CD4-positive, alpha-beta T cell treated with Interleukin-17A for 4 hours (primary cell): Measurements from ENCODE around the gene MMP17.

Source experiments
- DNase-seq: peaks from one replicate; pipeline ENCODE4 v3.0.0-alpha.2; 2020; ENCODE audit warnings: mixed read lengths

Gene MMP17

DNA sequence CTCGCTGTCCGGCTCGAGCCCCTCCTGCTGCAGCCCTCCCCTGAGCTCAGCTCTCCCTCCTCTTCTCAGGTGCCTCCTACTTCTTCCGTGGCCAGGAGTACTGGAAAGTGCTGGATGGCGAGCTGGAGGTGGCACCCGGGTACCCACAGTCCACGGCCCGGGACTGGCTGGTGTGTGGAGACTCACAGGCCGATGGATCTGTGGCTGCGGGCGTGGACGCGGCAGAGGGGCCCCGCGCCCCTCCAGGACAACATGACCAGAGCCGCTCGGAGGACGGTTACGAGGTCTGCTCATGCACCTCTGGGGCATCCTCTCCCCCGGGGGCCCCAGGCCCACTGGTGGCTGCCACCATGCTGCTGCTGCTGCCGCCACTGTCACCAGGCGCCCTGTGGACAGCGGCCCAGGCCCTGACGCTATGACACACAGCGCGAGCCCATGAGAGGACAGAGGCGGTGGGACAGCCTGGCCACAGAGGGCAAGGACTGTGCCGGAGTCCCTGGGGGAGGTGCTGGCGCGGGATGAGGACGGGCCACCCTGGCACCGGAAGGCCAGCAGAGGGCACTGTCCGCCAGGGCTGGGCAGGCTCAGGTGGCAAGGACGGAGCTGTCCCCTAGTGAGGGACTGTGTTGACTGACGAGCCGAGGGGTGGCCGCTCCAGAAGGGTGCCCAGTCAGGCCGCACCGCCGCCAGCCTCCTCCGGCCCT, 22.8 kb downstream of the MMP17 start:
- DNase-seq, result no peak

DNA sequence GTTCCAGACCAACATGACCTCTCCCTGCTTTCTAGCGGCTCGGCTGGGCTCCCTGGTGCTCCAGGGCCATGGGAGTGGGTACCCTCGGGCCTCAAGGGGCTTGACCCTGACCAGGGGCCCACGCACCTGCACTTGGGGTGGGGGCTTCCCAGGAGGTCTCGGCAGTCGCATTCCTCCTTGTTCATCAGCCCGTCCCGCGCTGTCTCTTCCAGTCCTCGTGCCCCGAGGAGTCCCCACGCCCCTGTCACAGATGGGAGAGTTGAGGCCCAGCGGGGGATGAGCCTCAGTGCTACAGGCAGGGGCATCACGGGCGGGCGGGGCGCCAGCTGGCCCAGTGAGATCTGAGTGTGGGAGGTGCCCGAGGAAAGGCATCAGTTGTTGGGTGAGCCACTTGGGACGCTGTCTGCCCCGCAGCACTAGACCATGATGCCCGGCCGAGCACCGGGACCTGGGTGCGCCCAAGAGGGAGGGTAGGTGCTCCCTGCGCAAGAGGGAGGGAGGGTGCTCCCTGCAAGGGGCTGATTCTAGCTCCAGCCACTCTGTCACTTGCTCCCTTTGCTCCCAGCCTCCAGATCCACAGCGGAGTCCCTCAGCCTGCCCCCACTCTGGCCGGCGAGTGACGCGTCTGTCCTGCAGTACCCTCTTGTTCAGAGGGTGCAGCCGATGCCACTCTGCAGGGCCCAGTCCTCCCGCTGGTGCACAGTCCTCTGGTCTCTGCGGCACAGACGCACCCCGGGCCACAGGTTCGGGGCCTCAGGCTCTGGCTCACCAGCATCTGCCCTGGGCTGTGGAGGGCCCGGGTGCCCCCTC, 23.8 kb downstream of the MMP17 start:
- no peak for DNase-seq

DNA sequence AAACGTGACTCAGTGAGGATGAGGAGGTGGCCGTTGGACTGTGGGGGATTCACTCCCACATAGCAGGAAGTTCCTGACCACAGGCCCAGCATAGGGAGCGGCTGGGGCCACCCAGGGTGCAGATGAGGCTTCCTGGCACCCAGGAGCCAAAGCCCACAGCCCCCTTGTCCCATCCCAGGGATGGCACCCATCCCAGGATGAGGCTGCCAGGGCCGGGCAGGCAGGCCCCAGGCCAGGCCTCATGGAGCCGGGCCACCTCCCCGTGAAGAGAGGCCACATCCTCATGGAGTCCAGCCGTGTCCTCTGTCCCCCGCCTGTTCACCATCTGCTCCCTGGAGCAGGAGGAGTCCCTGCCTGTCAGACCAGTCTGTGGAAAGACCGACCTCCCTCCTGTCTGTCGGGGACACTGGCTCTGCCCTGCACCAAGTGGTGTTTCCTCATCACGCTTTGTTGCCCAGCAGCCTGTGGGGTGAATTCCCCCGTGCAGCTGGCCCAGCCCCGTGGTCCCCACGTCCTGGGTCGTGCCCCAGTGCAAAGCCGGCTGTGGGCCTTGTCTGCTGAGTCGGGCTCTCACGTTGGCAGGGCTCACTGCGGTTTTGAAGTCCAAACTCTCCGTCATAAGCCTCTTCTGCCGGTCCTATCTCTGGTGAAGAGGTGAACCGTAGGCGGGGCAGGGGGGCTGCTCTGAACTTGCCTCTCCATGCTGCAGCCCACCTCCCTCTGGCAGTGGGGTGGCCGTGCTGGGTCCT, 24.5 kb downstream of the MMP17 start:
- no peak for DNase-seq

DNA sequence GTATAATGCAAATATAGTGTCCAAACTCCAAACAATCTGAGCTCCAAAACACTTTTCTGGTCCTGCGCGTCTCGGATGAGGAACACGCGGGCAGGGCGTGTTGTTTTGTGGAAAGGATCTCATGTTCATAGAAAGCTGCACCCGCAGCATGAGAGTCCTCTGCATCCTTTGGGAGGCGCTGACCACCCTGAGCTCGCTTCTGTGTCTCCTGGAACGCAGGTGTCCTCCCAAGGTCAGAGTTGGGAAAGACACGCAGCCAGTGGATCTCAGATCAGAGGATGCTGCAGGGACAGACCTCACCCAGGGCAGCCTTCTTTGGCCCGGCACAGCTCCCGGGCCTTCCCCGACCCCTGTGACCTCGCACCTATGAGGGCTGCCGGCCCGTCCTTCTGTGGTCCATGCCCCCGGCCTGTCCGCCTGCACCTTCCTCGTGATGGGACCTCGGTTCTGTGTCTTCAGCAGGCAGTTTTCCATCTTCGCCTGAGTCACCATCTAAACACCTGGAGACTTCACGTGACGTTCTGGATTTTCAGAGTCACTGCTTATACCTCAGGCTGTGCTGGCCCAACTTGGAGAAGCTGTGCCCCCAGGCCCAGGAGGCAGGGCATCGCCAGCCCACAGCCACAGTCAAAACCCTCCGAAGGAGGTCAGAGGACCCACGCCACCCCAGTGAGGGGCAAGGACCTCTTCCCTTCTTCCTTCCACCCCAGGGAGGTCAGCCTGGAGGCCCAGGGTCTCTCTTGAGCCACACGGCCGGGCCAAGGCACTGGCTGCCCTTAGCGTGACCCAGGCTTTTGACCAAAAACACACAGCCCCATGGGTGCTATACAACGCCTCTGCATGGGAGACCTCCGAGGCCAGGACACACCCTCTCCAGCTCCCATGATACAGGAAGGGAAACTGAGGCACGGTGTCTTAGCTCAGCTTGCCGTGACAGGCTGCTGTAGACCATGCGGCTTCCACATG, 25.9 kb downstream of the MMP17 start:
- DNase-seq, result no peak

DNA sequence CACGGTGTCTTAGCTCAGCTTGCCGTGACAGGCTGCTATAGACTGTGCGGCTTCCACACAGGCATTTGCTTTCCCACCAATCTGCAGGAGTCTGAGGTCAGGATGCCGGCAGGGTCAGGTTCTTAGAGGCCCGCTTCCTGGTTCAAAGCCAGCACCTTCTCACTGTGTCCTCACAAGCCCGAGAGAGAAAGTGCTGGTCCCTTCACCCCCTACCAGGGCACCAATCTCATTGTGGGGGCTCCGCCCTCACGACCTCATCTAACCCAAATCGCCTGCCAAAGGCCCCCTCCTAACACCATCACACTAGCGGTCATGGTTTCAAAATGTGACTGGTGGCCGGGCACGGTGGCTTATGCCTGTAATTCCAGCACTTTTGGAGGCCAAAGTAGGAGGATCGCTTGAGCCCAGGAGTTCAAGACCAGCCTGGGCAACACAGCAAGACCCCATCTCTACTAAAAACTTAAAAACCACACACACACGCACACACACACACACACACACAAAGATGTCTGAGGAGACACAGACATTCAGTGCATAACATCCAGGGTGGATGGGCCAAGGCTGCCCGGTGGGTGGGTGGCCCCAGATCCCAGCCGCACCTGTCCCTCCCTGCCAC, 26.8 kb downstream of the MMP17 start:
- DNase-seq, result no peak

DNA sequence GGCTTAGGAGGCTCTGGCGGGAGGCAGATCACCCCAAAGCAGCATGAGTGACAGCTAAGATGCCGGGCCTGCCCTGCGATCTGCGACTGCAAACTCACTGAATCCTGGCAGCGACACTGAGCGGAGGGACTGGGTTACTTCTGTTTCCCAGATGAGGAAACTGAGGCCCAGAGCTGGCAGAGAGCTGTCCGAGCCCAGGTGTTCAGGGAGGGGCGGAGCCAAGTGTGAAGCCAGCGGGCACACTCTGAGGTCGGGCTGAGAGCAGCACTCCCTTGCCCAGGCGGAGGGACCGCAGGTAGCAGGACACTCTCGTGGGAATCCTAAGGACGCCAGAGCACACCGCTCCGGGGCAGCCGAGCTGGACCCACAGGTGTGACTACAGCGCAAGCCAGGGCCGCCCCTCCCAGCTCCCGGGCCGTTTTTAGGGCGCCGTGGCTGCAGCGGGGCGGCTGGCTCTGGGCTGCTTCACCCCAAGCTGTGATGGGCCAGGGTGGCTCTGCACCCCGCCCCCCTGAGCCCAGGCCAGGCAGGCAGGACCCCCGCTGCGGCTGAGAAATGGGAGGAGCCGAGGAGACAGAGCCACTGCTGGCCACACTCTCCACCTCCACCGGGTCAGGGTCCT, 27.4 kb downstream of the MMP17 start:
- no peak for DNase-seq

DNA sequence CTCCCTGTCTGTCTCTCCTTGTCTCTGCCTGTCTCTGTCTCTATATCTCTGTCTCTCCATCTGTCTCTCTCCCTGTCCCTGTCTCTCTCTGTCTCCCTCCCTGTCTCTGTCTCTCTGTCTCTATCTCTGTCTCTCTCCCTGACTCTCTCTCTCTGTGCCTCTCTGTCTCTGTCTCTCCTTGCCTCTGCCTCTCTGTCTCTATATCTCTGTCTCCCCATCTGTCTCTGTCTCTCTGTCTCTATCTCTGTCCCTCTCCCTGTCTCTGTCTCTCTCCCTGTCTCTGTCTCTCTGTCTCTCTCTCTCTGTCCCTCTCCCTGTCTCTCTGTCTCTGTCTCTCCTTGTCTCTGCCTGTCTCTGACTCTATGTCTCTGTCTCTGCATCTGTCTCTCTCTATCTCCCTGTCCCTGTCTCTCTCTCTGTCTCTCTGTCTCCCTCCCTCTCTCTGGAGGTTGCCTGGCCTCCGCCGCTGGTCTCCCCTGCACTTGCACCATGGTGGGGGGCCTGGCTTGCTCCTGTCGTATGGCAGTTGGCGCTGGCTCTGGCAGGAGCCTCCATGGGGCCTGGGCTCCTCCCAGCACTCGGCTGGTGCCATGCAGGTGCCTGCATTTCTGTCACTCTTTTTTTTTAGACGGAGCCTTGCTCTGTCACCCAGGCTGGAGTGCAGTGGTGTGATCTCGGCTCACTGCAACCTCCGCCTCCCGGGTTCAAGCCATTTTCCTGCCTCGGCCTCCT, 28.3 kb downstream of the MMP17 start:
- DNase-seq, result no peak

DNA sequence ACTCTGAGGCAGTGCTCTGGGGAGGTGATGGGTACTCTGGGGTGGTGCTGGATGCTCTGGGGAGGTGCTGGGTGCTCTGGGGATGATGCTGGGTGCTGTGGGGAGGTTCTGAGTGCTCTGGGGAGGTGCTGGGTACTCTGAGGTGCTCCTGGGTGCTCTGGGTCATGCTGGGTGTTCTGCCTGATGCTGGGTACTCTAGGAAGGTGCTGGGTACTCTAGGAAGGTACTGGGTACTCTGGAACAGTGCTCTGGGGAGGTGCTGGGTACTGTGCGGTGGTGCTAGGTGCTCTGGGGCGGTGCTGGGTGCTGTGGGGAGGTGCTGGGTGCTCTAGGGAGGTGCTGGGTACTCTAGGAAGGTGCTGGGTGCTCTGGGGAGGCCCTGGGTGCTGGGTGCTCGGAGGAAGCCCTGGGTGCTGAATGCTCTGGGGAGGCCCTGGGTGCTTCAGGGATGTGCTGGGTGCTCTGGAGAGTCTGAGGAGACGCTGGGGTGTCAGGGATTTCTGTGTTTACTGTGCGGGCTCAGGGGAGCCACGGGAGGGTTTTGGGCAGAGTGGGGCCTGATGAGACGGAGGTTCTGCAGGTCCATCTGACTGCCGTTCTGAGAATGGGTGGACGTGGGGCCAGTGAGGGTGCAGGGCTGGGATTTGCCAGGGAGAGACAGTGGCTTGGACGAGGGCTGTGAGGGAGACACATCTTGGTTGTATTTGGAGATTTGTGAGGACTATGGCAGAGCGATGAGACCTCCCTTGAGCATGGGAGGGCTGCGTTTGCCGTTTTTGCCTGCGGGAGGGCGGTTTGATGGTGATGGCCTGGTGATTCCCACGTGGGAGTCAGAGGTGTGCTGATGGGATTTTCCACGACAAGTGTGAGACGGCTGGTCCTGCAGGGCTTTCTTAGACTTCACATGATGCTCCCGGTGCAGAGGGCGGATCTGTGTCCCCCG, 30.0 kb downstream of the MMP17 start:
- no peak for DNase-seq

DNA sequence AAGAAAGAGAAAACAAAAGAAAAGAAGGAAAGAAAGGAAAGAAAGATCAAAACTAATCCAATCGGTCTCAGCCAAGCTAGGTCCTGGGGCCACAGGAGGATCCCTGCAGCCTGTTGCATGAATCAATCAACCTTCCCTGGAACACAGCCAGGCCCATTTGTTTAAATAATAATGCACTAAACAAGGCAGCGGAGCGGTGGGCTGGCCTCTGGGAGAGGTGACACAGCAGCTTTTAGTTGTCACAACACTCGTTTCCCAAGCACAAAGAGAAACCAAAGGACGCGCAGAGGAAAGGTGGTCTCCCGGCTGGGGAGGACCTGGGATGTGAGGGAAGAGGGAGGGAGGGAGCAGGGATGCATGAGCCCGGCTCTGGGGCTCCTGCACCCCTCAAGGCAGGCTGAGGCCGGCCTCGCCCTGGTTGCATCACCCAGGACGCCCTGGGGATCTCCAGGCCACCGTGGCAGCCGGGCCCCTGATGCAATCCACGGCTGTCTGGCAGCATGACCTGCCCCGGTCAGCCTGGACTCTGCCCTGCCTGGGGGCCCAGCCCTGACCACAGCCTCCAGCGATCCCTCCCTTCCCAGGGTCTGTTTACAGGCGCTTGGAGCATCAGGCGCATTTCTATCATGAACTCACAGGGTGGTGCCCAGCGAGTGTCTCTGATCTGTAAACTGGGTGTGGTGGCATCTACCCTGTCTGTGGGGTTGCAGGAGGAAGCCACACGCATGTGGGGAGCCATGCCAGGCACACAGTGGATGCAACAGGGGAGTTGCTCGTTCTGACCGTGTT, 32.5 kb downstream of the MMP17 start:
- DNase-seq, result no peak

DNA sequence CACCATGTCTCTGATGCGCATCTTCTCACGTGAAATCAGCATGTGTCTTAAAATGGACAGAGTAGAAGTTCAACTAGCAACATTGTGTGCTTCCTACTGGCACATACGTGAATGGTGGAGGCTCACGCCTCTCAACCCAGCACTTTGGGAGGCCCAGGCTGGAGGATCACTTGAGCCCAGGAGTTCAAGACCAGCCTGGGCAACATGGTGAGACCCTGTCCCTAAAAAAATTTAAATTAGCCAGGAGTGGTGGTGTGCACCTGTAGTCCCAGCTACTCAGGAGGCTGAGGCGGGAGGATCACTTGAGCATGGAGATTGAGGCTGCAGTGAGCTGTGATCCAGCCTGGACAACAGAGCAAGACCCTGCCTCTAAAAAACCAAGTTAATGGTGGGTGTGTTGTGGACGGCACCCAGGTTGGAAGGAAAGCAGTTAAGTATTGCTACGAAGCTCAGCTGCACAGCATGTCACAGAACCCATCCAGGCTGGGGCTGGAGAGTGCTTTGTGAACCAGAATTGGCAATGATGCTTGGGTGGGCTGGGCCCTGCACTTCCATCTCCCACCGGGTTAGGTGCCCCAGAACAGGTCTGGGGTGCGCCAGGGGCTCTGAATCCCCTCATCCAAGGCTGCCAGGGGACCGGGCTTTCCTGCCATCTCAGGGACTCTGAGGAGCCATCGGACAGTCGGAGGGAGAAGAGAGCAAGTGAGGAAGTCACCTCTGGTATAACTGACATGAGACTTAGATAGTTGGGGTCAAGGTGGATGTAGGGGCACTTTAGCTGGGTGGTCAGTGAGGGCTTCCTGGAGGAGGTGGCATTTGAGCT, 33.3 kb downstream of the MMP17 start:
- no peak for DNase-seq

DNA sequence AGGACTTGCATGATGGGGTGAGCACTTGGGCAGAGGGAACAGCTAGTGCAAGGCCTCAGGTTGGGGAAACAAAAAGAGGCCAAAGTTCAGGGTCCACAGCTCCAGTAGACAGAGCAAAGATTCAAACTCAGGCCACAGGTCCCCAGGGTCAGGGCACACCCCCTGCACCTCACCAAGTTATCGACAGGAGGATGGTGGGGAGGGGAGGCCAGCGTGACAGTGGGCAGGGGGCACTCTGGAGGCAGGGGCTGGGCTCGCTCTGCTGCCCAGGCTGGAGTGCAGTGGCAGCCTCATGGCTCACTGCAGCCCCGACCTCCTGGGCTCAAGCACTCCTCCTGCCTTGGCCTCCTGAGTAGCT, 33.9 kb downstream of the MMP17 start:
- DNase-seq, result no peak

DNA sequence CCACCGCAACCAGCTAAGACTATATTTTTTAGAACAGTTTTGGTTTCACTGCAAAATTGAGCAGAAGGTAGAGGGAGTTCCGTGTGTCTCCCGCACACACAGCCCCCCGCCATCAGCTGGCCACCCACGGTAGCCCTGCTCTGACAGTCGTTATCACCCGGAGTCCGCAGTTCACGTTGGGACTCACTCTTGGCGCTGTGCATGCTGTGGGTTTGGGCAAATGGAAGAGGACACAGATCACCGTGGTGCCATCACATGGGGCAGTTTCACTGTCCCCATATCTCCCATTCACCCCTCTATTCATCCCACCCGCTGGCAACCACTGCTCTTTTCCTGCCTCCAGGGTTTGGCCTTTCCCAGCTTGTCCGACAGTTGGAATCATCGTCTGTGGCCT, 34.4 kb downstream of the MMP17 start:
- DNase-seq, result no peak

DNA sequence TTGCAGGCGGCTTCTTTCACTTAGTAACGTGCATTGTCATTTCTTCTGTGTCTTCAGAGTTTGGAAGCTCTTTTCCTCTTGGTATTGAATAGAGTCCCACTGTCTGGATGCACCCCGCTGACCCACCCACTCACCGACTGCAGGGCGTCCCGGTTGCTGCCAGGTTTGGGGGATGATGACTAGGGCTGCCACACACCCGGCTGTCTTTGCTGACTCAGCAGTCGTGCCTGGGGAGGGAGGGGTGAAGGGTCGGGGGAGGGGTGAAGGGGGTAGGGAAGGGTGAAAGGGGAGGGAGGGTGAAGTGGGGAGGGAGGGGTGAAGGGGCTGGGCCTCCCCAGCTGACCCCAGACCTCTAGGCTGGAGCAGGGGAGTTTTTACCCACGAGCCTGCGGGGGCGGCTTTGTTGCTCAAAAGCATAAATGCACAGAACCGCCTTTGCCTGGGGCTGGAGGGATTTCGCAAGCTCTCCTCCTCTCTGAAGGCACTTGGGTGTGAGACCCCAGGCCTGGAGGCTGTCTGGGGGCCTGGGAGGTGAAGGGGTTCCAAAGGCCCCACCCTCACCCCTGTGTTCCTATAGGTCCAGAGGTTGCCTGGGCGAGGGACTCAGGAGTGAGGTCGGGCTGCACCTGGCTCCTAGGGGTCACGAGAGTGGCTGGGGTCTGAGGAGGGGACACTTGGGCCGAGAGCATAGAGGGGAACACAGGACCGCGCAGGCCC, 35.0 kb downstream of the MMP17 start:
- no peak for DNase-seq

DNA sequence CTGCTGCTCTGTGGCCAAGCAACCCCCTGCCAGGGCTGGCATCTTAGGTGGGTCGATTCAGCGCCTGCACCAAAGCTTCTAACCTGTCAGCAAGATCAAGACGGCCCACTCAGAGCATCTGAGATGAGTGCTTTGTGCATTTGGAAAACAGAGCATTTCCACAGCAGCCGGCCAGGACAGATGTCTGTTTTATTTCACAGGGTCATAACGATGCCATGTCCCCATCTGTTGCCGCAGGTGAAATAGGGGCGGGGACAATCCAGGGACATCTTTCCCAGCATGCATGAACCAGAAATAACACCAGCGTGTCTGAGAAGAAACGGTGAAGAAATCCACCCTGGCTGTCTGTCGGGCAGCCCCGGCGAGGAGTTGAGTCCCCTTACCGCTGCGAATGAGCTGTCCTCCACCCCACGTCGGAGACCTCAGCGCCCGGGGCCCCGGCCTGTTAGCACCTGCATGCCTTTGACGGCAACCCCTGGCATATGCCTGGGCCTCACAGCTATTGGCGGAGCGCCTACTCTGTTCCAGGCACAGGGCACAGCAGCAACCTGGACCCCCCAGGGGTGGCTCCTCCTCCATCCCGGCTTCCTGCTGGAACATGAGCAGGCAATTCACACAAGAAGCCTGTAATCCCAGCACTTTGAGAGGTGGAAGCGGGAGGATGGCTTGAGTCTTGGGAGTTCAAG, 35.7 kb downstream of the MMP17 start:
- DNase-seq, result no peak

DNA sequence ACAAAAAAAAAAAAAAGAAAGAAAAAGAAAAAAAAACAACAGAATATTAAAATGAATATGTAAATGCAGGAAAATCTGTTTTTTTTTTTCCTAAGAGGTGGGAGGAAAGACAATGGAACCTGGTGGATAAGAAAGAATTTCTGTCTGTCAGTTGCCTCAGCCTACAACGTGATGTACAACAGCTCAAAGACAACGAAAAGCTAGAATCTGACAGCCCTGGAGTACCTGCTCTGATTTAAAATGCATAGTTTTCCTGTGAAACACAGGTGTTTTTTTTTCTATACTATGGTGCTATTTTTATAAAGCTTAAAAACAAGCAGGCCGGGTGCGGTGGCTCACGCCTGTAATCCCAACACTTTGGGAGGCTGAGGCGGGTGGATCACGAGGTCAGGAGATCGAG, 36.3 kb downstream of the MMP17 start:
- DNase-seq, result no peak

DNA sequence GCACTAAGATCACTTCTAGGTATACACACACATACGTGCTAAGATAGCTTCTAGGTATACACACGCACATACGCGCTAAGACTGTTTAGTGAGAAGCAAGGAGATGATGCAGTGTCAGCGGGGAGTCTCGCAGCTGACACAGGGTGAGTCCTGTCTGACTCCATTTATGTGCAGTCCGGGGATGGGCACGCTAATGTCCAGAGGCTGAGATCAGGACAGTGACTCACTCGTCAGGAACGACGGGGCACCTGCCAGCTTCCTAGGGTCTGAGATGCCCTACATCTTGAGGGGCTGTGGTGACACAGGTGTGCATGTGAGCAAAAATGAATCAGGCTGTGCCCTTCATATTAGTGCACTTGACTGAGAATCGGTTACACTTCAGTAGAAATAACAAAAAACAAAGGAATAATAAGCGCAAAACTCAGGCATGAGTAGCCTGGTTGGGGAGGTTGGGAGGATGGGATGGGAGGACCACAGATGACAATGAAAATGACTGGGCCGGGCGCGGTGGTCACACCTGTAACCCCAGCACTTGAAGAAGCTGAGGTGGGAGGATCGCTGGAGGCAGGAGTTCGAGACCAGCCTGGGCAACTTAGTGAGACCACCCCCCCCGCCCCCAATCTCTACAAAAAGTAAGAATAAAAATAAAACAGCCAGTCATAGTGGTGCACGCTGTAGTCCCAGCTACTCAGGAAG, 37.1 kb downstream of the MMP17 start:
- DNase-seq, result no peak
